ENCODE data around the gene NKIRAS1.
A peak's percentile ranks its signal among the peaks of the same experiment; 100 is the strongest.
"Not testable (repeated sequence)": the region's sequence is repeated elsewhere in the genome, so short reads cannot be mapped to it uniquely, and the experiment has no call there.

The NKIRAS1 gene

DNA sequence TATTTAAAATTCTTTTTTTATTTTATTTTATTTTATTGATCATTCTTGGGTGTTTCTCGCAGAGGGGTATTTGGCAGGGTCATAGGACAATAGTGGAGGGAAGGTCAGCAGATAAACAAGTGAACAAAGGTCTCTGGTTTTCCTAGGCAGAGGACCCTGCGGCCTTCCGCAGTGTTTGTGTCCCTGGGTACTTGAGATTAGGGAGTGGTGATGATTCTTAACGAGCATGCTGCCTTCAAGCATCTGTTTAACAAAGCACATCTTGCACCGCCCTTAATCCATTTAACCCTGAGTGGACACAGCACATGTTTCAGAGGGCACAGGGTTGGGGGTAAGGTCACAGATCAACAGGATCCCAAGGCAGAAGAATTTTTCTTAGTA lies 46.1 kb downstream of the NKIRAS1 start:
- DNase-seq (ENCODE audit: low spot score) = not testable (repeated sequence)

DNA sequence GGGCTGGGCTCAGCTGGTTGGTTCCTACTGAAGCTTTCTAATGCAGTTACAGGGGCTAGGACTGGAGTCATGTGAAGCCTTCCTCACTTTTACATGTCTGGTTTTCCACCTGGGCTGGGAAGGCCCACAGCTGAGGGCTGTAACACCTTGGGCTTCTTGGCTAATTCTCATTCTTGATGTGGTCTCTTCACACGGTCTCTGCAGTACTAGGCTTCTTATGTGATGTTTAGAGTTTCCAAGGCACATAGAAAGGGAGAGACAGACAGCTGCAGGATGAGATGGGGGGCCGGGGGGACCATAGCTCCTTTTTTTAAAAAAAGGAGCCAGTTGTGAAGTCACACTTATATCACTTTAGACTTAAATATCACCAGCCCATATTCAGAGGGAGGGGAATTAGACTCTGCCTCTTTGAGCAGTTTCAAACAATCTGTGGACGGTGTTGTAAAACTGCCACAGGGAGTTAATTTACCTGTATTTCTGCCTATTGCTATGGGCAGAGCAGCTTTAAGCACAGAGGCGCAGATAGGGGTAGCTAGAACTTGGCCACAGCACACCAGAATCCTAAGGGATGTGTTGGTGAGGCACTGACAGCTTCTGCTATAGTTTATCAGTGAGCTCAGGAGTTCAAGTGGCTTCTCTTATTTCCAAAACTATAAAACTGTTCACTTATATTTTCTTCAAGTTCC lies 46.7 kb downstream of the NKIRAS1 start:
- DNase-seq (ENCODE audit: low spot score) = no peak

DNA sequence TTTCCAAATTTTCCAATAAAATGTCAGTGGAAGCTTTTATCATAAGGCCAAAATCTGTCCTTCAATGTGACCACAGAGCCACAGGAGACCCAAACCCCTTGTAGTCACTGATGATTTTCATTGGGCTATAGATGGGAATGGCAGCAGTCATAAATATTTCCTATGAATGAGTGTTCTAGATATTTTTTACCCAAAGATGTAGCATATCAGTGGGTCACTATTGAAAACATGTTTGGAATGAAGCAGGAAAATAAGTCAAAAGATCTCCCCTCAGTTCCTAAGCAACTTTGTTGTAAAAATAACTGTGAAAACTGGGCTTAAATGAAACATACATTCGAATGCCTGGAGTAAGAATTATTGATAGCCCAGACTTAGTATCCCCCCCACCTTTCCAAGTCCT lies 49.0 kb downstream of the NKIRAS1 start:
- no peak for DNase-seq (ENCODE audit: low spot score)

DNA sequence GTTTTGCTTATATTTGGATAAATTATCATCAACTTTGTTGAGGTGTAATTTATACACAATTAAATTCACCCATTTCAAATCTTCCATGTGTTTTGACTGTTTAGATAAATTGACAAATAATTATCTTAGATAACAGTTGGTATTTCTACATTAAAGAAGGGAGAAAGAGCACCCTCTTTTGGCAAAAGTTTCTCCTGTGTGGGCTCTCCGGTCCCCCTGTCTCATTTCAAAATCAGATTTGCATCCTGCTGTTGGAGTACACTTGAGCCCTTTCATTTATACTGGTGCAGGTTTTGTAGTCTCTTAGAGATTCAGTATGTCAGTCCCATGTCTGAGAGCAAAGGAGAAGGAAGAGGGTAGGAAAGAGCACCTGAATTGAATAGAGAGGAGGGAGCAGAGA lies 49.4 kb downstream of the NKIRAS1 start:
- no peak for DNase-seq (ENCODE audit: low spot score)

DNA sequence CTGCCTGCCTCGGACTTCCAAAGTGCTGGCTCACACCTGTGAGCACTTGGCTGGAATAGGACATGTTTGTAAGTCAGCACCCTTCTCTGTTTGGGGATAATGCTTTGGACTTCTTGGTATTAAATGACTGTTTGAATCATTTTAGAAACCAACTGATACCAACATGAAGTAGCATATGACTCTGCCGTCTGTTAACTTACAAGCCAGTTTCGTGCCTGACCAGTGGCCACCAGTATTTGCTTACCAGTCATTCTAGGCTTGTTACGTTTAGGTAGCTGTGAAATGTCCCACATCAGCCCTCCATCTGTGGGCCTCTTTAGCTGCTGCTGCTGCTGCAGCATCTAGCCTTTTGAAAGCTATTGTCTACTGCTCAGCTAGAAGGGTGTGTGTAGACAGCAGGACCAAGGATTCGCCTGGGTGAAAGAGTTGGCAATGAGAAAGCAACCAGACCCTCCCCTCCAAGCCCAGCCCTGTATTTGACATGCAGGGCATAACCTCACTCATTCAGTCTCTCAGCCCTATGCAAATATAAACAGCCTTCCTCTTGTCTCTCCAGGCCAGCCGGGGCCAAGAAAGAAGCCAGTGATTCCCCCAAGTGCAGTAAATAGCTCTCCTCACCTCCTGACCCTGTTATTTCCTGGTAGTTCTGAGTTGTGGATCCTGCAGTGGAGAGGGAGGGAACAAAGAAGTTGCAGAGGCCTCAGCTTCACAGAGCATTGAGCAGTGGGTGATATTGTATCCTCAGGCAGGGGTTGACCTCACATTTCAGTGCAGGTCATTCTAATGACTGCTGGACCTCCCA lies 51.0 kb downstream of the NKIRAS1 start:
- peak; percentile 92 for DNase-seq (ENCODE audit: low spot score)

DNA sequence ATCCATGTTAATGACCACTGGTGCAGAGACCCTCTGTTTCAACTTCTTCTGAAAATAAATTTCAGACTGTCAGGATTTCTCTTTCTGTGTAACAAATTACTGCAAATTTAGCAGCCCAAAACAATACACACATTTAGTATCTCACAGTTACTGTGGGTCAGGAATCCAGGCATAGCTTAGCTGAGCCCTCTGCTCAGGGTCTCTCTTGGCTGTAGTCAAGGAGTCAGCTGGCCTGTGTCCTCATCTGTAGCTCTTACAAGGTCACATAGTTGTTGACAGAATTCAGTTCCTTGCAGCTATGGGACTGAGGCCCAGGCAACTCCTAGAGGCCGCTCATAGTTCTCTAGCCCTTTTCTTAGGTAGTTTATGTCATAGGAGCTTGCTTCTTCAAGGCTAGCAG lies 51.9 kb downstream of the NKIRAS1 start:
- no peak for DNase-seq (ENCODE audit: low spot score)

DNA sequence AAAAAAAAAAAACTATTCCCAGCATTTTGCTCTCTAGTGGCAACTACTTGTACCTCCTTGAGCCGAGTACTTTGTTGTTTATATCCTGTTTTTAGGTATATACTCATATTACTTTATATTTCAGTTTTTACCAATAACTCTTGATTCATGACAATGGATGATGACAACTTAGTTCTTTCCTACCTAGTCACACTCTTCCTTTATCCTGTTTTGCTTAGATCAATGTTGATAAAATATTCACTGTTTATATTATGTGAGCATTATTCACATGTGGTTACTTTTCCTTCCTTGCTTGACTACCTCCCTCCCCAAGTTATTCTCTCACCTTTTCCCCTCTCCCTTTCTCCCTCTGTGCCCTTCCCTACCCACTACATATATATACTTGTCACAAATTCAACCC lies 53.7 kb downstream of the NKIRAS1 start:
- DNase-seq (ENCODE audit: low spot score) = no peak

DNA sequence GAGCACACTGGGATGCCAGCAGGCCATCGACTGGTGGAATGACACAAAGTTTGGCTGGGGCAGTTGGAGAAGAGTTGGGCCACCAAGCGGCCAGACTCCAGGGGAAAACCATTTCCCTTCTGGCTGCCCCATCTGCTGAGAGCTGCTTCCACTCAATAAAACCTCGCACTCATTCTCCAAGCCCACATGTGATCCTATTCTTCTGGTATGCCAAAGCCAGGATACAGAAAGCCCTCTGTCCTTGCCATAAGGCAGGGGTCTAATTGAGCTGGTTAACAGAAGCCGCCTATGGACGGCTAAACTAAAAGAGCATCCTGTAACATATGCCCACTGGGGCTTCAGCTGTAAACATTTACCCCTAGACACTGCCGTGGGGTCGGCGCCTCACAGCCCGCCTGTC lies 55.1 kb downstream of the NKIRAS1 start:
- DNase-seq (ENCODE audit: low spot score) = no peak

DNA sequence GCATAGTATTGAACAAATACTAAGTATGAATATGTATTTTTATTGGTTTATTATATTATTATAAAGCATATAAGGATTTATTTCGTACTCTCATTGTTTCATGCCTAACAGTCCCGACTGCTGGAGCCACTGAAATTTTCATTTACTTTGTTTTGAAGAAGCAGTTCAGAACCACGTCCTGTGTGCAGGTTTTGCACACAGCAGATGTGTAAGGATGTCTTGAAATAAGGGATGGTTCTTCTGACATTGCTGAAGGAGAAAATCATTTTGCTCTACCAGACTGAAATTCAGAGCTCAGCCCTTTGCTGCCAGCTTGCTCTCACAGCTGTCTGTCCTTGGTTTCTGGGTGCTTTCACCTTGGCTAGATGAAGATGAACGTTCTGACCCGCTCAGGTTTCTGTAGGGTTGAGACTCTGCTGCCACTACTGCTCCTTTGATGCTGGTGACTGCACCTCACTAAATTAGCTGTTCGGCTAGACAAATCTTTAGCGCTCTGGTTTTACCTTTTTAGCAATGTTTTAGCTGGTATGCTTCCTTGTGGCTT lies 56.9 kb downstream of the NKIRAS1 start:
- DNase-seq (ENCODE audit: low spot score) = no peak

DNA sequence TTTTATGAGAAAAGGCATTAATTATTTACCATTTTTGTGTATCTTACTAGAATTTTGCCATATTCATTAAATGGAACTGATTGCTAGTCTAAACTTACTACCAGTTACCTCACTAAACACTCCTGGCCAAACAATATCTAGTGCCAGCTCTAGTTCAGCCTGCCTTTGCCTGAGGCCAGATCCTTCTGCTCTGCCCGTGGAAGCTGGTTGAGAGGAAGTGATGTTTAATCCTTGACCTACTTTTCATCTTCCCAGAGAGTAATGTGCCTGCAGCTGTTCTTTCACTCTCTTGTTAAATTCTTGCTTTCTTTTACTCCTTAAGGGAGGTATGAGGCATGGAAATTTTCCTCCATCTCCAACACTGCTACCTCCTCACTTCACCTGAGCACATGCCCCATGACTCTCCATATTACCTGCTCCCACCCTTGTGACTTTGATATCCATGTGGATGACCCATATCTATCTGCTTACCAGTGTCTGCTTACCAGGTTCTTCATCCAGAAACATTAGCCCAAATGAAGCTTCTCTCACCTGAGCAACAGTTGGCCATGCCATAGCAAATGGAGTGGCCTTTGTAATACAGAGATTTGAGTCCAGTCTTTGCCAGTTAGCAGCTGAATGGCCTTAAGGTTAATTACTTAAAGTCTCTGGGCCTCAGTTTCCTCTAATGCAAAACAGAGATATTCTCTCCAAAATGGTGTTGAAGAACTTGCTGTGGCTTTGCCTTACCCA lies 57.6 kb downstream of the NKIRAS1 start:
- no peak for DNase-seq (ENCODE audit: low spot score)

DNA sequence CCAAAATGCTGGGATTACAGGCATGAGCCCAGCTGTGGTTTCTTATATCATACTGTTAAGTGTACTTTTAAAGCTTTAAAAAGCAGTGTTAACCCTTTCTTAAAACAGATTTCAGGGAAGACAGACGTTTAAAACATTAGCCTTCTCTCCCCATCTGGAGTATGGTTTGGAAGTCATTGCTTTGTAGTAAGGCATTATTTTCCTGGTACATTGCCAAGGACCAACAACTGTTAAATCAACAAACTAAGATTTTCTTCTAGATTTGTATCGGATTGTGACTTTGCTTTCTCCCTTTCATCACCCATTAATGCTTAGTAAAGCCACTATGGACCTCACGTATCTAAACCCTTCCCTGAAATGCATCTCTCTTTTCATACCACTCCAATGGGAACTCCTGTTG lies 60.5 kb downstream of the NKIRAS1 start:
- DNase-seq (ENCODE audit: low spot score) = no peak

DNA sequence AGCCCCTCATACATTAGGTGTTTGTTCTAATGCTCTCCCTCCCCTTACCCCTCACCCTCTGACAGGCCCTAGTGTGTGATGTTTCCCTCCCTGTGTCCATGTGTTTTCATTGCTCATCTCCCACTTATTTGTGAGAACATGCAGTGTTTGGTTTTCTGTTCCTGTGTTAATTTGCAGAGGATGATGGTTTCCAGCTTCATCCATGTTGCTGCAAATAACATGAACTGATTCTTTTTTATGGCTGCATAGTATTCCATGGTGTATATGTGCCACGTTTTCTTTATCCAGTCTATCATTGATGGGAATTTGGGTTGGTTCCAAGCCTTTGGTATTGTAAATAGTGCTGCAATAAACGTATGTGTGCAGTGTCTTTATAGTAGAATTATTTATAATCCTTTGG lies 67.3 kb downstream of the NKIRAS1 start:
- DNase-seq (ENCODE audit: low spot score) = not testable (repeated sequence)

DNA sequence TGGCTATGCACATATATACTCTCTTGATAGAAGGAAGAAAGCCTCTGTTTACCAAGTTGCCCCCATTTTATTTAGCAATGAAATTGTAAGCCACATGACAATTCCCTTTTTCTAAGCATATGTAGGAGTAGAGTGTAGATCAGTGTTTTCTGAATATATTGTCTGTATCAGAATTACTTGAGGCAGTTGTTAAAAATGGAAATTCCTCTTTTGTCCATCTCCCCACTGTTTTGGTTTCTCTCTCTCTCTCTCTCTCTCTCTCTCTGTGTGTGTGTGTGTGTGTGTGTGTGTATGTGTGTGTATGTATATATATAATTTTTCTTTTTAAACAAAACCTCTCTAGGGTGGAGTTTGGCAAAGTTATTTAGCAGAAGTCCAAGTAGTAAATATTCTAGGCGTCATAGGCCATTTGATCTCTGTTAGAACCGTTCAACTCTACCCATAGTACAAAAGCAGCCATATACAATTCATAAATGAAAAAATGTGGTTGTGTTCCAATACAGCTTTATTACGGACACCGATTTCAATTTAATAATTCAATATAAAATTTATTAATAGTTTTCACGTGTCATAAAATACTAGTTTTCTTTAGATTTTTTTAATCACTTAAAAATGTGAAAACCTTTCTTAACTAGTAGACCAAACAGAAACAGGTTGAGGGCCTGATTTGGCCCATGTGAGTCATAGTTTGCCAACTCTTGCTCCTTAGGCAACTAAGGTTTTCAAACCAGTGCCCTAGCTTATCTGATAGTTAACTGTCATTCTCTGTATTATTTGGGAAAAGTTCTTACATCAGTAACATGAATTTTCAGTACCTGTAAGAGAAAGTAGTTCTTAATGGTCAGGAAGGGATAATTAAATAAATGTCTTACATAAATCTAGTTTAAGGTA lies 71.2 kb downstream of the NKIRAS1 start:
- DNase-seq (ENCODE audit: low spot score) = no peak

DNA sequence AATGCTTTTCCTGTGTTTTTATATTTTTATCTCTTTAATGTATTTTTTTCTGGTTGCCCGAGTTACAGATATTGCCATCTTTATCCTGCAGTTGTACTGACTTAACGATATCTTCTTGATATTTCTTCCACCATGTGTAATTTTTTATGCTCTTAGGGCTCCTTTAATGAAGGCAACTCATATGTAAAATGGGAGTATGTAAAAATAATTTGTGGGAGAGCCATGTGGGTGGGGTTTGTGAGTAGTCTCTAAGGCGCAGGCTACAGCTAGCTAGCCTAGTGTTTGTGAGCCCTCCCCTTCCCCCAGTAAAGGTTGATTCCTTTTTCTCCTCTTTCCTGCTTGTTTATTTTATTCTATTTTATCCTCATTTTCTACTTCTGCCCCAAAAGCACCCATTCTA lies 72.9 kb downstream of the NKIRAS1 start:
- DNase-seq (ENCODE audit: low spot score) = no peak
